Measurements from ENCODE around the gene ITPR2. TPM values are rescaled to one million over a fixed set of nuclear protein-coding genes. Genes with fewer than 3 reads are reported as not detected.
A peak's percentile ranks its signal among the peaks of the same experiment; 100 is the strongest.

Gene ITPR2
- total RNA-seq, 1 experiment from 2014 or later = 26.0 TPM

GRCh38 chr12:26791301-26791791, 41.6 kb downstream of the ITPR2 start:
- Histone ChIP-seq H3K79me2 (ENCODE audit: low read depth) (no peaks in the 10 kb centered on the region), H3K27me3 (ENCODE audit: insufficient read depth, low read depth) (no peaks in the 10 kb centered on the region), H3K4me3 (no peak overlapping the region), H3F3A (ENCODE audit: insufficient read depth, low read depth) (peaks cover 3% of the 10 kb centered on the region; the same call in 1 of the 2 replicates), H3K27ac (no peak overlapping the region), H3K9me2 (ENCODE audit: insufficient read depth) (0 out of 2 replicates have a peak, but pooled peaks cover 8% of the 10 kb centered on the region), H2AFZ (no peak overlapping the region), H3K4me2 (no peak overlapping the region), H4K20me1 (ENCODE audit: insufficient read depth) (no peaks in the 10 kb centered on the region), H3K36me3 (ENCODE audit: low read depth) (no peaks in the 10 kb centered on the region), H3K9me3 (ENCODE audit: insufficient read depth, low read depth) (no peaks in the 10 kb centered on the region), H3K4me1 (replicated peaks; ENCODE audit: insufficient read depth) (peaks cover 9% of the 10 kb centered on the region; the same call in 1 of the 2 replicates)
- ChIA-PET CTCF (no interaction called here), POLR2A (ENCODE audit: unreplicated experiment) (interaction anchor here (0.6 kb wide), 1 partner anchor 513 kb away, joined by 6 read pairs; no protein-coding TSS in a partner anchor)
- DNase-seq = no peak
- BruUV-seq (replicated peaks) = no TSS peak
- TF ChIP-seq CTCF (conservative IDR thresholded peaks at IDR 0.05) (no peak), EZH2 (IDR thresholded peaks at IDR 0.05; ENCODE audit: low read depth) (no peak)
- intact Hi-C loops (cut with micrococcal nuclease; ENCODE audit: unreplicated experiment) = no loop called here

DNA sequence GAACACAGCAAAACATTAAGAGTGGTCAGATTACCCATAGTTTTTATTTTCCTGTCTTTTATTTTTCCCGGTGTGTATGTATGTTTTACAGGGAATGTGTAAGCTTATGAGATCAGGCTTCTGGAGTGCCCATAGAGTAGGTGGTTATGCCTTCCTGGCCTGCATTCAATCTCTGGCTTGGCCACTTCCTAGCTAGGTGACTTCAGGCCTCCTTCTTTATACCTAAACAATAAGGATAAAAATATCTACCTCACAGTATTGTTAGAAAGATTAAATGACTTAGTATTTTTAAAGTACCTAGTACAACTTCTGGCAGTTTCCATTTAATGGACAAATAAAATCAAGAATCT, 42.4 kb downstream of the ITPR2 start:
- Histone ChIP-seq H3K9me2 (ENCODE audit: insufficient read depth) (0 out of 2 replicates have a peak, but pooled peaks cover 8% of the 10 kb centered on the region), H3K4me3 (no peak overlapping the region), H3K4me2 (no peak overlapping the region), H3K27me3 (ENCODE audit: insufficient read depth, low read depth) (no peaks in the 10 kb centered on the region), H3K79me2 (ENCODE audit: low read depth) (no peaks in the 10 kb centered on the region), H4K20me1 (ENCODE audit: insufficient read depth) (no peaks in the 10 kb centered on the region), H3K36me3 (ENCODE audit: low read depth) (no peaks in the 10 kb centered on the region), H3K4me1 (replicated peaks; ENCODE audit: insufficient read depth) (peaks cover 9% of the 10 kb centered on the region; the same call in 1 of the 2 replicates), H3F3A (ENCODE audit: insufficient read depth, low read depth) (peaks cover 3% of the 10 kb centered on the region; the same call in 1 of the 2 replicates), H3K9me3 (ENCODE audit: insufficient read depth, low read depth) (no peaks in the 10 kb centered on the region), H2AFZ (no peak overlapping the region), H3K27ac (no peak overlapping the region)
- no TSS peak for BruUV-seq (replicated peaks)
- POLR2A ChIA-PET (ENCODE audit: unreplicated experiment) = interaction anchor here (0.6 kb wide), 1 partner anchor 40 kb away, joined by 5 read pairs; no protein-coding TSS in a partner anchor
- intact Hi-C loops (cut with micrococcal nuclease; ENCODE audit: unreplicated experiment) = no loop called here
- no peak for DNase-seq
- no peak for TF ChIP-seq CTCF (conservative IDR thresholded peaks at IDR 0.05)
- TF ChIP-seq EZH2 (IDR thresholded peaks at IDR 0.05; ENCODE audit: low read depth) = no peak
- CTCF ChIA-PET = interaction anchor here (0.7 kb wide), 1 partner anchor 677 kb away, joined by 3 read pairs; no protein-coding TSS in a partner anchor

DNA sequence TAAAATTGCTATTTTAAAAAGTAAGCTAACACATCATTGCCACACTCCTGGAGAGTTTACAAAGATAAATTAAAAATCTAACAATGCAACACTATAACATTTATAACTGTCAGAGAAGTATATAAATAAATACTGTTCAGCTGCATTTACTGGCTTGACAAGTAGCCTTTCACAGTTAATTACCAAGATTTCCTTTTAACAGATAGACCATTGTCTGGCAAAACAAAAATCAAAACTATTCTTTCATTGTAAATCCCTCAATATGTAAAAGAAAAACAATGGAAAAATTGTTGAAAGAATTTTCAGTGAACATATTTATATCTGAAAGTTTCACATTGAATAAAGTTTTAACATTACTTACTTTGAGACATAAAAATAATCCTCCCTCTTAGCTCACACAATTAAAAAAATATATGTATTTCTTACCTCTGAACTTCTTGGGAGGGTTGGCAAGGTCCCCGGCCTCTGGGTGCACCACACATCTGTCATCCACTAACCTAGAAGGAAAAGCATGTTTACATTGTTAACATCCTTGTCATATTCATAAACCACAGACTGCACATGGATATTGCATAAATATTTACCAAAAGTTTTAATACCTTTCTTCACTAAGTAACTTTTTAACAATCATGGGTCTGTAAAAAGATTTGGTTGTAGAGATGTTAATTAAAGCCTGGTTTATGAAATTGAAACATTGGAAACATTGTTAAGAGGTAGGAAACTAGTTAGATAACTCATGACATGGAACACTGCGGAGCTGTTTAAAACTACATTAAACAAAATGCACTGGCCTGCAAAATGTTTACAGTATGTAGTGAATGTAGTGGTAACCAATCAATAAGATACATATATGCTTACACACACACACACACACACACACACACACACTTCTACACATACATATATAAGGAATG, 43.0 kb downstream of the ITPR2 start:
- Histone ChIP-seq H3K27ac (no peak overlapping the region), H2AFZ (no peak overlapping the region), H3K79me2 (ENCODE audit: low read depth) (no peaks in the 10 kb centered on the region), H4K20me1 (ENCODE audit: insufficient read depth) (no peaks in the 10 kb centered on the region), H3K4me1 (replicated peaks; ENCODE audit: insufficient read depth) (peaks cover 9% of the 10 kb centered on the region; the same call in 1 of the 2 replicates), H3K4me3 (no peak overlapping the region), H3K9me3 (ENCODE audit: insufficient read depth, low read depth) (no peaks in the 10 kb centered on the region), H3K4me2 (no peak overlapping the region), H3K27me3 (ENCODE audit: insufficient read depth, low read depth) (no peaks in the 10 kb centered on the region), H3F3A (ENCODE audit: insufficient read depth, low read depth) (peaks cover 3% of the 10 kb centered on the region; the same call in 1 of the 2 replicates), H3K36me3 (ENCODE audit: low read depth) (no peaks in the 10 kb centered on the region), H3K9me2 (ENCODE audit: insufficient read depth) (0 out of 2 replicates have a peak, but pooled peaks cover 8% of the 10 kb centered on the region)
- intact Hi-C loops (cut with micrococcal nuclease; ENCODE audit: unreplicated experiment) = no loop called here
- POLR2A ChIA-PET (ENCODE audit: unreplicated experiment) = interaction anchor here (0.6 kb wide), 2 partner anchors 41 to 42 kb away, joined by 3 to 5 read pairs; no protein-coding TSS in a partner anchor
- BruUV-seq (replicated peaks) = no TSS peak
- DNase-seq = peak in 1 of 2 experiments; percentile 15
- CTCF ChIA-PET = interaction anchor here (0.7 to 1.2 kb wide), 2 partner anchors 43 to 678 kb away, joined by 3 read pairs; partner anchors contain the start of gene ITPR2
- no peak for TF ChIP-seq EZH2 (IDR thresholded peaks at IDR 0.05; ENCODE audit: low read depth)
- no peak for TF ChIP-seq CTCF (conservative IDR thresholded peaks at IDR 0.05)

Data from PC-9 (cell line).